Kasumi-1 (cell line): ENCODE data around the gene ZCCHC14.
A peak's percentile ranks its signal among the peaks of the same experiment; 100 is the strongest.

Experiments used
- DNase-seq, 2 experiments: peaks; one replicate each; lab custom pipeline; 2025; lab: John Stamatoyannopoulos, UW

The ZCCHC14 gene

GRCh38 chr16:87432330-87432915 lies 60.4 kb downstream of the ZCCHC14 start:
- no peak for DNase-seq

DNA sequence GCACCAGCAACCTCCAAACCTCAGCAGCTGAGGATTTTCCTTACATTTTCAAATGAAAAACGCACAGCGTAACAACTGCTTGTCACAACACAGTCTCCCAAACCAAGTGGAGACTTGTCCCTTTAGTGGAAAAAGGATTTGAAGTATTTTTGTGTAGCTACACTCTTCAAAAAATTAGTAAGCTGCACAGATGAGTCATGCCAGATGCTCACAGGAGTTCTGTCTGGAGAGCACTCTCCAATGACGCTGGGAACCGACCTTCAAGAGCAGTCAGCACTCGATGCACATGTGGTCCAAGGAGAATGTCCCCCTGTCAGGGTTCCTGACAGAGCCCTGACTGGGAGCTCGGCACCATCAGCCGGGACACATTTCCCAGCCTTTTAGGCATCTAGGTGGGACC lies 60.9 kb downstream of the ZCCHC14 start:
- DNase-seq: no peak

GRCh38 chr16:87426423-87427215 lies 66.2 kb downstream of the ZCCHC14 start:
- DNase-seq: no peak

GRCh38 chr16:87425941-87426340 lies 66.9 kb downstream of the ZCCHC14 start:
- no peak for DNase-seq

- DNase-seq: no peak
Observed at GRCh38 chr16:87424266-87424665, 68.6 kb downstream of the ZCCHC14 start.

DNA sequence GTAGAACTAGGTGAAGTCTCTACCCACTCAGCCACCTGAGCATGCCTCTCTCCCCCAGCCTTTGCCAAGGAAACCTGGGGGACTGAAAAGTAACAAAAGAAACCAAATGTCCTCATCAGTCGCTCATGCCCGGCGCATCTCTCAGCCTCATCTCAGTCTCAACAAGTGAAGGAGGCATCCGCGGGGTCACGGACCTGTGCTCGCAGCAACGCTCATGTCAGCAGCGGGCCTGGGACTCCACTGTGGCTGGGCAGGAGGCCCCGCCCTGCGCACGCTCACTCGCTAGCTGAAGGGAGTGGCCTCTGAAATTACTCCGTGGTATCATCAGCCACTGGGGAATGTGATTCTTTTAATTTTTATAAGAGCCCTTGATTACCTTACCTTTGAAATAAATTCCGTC lies 69.4 kb downstream of the ZCCHC14 start:
- no peak for DNase-seq

GRCh38 chr16:87422106-87422505 lies 70.7 kb downstream of the ZCCHC14 start:
- no peak for DNase-seq

- DNase-seq: no peak
Observed at GRCh38 chr16:87421003-87421912, 71.6 kb downstream of the ZCCHC14 start.

DNA sequence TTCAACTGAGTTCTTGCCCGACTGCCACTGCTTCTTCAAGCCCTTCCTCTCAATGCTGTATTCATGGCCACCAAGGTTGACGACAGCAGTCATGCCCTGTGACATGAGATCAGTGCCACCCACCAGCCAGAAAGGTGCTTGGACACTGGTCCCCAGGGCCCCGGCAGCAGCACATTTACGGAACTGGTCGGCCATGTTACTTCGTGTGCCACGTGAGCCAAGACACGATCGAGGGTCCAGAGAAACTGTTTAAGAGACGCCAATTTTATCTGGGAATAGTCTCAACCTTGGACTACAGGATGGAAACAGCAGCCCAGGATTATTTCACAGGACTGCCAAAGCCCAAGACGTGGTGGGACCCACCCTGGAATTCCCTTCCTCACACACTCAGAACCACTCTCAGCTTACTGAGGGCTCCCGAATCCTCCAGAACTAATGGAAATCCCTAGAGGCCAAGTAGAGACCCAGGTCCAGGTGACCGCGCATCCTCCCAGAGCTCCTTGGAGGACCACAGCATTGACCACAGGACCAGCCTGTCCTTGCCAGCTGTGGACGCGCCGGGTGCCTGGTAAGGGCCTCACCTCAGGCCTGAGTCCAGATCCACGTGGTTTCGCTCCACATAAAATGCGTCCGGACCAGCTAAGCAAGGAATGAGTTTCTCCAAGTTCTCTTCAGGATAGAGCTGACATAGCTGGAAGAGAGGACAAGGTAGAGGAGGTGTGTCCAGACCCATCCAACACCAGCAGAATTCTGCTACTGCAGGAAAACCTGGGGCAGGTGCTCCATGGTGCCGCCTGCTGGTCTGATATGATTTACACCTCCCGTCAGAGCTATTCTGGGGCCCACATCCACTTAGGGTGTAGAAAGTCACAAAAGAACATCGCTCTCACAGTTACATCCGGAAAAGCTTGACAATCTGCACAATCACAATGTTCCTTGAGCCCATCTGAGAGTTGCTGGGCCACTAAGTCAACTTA lies 72.5 kb downstream of the ZCCHC14 start:
- peak; percentile 19 to 40 for DNase-seq

DNA sequence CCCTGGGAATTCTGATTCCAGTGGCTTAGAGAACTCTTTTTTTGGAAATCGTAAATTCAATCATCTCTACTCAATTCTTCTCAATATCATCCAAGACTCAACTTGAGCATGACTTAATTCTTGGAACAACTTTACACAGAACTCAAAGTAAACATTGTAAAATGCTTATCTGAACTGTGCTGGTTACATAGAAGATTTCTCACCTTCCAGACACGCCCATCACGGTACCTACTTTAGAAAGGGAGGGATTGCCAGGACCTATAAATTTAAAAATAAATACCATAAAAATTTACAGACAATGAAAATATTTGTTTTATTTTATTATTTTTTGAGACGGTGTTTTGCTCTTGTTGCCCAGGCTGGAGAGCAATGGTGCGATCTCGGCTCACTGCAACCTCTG lies 74.2 kb downstream of the ZCCHC14 start:
- no peak for DNase-seq

GRCh38 chr16:87418216-87418615 lies 74.6 kb downstream of the ZCCHC14 start:
- no peak for DNase-seq

DNA sequence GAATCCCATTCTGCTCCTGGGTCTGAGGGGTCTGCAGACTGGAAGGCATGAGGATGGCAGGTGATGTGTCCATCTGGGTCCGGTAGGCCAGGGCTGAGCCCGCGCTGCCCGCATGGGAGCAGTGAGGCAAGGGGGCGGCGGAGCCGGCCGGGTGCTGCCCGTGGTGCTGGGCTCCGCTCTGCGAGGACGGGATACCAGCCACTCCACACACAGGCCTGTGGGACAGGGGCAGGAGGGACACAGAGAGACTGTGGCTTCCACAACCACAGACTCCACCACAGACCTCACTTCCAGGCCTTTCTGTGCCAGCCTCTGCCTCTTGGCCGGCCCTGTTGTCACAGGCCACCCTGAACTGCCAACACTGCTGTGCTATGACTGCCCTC lies 75.3 kb downstream of the ZCCHC14 start:
- DNase-seq: no peak

- DNase-seq: peak; percentile 63 to 69
Observed at GRCh38 chr16:87416826-87417527, 75.8 kb downstream of the ZCCHC14 start.

GRCh38 chr16:87415441-87415840 lies 77.4 kb downstream of the ZCCHC14 start:
- no peak for DNase-seq

GRCh38 chr16:87414251-87414680 lies 78.6 kb downstream of the ZCCHC14 start:
- no peak for DNase-seq

DNA sequence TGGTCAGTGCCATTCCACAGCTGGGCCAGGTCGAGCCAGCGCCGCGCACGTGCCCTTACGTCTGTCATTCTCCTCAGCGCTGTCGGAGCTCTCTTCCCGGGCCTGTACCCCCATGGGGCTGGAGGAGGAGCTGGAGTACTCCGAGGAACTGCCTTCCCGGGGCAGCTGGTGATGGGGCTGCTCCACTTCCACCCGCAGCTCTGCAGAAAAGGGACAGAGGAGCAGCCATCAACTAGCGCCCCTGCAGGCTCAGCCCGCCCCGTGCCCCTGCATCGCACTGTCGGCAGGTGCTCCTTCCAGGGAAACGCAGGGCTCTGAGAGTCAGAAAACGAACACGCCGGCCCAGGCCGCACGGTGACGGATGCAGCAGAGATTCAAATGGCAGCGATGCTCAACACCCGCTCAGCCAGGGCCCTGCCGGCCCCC lies 79.8 kb downstream of the ZCCHC14 start:
- DNase-seq: no peak

GRCh38 chr16:87412371-87412995 lies 80.3 kb downstream of the ZCCHC14 start:
- no peak for DNase-seq

DNA sequence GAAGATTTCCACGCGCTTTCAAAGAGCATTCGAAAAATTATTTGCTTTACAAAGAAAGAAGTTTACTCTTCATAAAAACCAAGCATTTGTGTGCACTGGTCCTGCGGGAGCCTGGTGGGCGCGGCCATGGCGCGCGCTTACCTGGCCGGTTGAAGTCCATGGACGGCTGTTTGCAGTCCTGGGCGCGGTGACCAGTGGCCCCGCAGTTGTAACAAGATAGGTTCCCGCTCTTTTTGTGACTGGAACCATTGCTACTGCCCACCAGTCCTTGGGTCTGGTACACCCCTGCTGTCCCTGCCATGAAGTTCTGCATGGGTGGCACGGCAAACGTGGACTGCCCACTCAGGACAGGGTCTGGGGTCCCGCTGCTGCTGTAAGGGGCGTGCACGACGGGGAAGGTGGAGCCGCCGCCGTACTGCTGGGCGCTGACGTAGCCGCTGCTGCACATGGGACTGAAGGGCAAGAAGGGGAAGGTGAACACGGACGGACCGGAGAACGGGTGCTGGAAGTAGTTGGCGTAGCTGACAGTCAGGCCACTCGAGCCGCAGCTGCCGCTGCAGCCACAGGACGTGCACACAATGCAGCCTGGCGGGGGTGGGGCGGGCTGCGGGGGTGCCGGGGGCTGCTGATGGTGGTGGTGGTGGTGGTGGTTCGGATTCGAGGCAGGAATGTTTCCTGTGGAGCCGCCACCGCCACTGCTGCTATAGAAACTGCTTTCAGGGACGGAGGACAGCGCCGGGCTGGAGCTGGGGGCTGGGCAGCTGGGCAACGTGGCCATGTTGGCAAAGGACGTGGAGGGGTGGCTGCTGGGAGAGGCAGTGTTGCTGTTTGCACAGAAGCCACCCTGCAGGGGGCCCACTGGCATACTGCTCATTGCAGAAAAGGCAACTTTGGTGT lies 81.2 kb downstream of the ZCCHC14 start:
- DNase-seq: no peak

DNA sequence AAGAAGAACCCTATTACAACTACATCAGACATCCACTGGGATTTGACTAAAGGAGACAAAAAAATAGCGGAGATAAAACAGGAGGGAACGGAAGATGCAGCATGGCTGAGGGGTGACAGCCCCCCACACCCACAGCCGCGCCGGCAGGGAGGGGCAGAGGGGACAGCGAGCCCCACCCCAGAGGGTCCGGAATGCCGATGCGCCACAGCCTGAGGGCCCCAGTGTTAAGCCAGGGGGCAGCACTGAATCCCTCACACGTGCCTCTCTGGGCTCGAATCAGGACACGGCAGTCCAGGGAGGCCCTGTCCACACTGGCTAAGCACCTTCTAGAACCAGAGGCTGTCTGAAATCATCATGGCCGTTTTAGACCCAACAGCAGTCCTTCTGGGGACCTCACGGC lies 81.9 kb downstream of the ZCCHC14 start:
- no peak for DNase-seq
